Stimulated activated memory B cell treated with anti-CD40 and anti-IgM and Interleukin-4, amounts not matched to agents 10 μg/mL and 1 μg/mL and 100 μg/mL, for 72 hours (primary cell): ENCODE results near the gene SESN3.

ENCODE experiments used
- ATAC-seq: fragments of 150-1000 bp; cut with Tn5 transposase; 2 replicates; pipeline ENCODE4 v1.10.0; 2021
- H3K27ac Mint-ChIP-seq: one replicate; pipeline ENCODE4 v1.8.0; 2022; ENCODE audit warnings: mild to moderate bottlenecking, mixed read lengths
- H3K27me3 Mint-ChIP-seq: one replicate; pipeline ENCODE4 v1.8.0; 2022; ENCODE audit warnings: mixed read lengths
- H3K36me3 Mint-ChIP-seq: one replicate; pipeline ENCODE4 v1.8.0; 2022; ENCODE audit warnings: mixed read lengths
- H3K4me1 Mint-ChIP-seq: one replicate; pipeline ENCODE4 v1.8.0; 2022; ENCODE audit warnings: mixed read lengths
- H3K4me3 Mint-ChIP-seq: one replicate; pipeline ENCODE4 v1.8.0; 2022; ENCODE audit warnings: mild to moderate bottlenecking, moderate library complexity, mixed read lengths
- H3K9me3 Mint-ChIP-seq: one replicate; pipeline ENCODE4 v1.8.0; 2022; ENCODE audit warnings: mixed read lengths

Gene SESN3

DNA sequence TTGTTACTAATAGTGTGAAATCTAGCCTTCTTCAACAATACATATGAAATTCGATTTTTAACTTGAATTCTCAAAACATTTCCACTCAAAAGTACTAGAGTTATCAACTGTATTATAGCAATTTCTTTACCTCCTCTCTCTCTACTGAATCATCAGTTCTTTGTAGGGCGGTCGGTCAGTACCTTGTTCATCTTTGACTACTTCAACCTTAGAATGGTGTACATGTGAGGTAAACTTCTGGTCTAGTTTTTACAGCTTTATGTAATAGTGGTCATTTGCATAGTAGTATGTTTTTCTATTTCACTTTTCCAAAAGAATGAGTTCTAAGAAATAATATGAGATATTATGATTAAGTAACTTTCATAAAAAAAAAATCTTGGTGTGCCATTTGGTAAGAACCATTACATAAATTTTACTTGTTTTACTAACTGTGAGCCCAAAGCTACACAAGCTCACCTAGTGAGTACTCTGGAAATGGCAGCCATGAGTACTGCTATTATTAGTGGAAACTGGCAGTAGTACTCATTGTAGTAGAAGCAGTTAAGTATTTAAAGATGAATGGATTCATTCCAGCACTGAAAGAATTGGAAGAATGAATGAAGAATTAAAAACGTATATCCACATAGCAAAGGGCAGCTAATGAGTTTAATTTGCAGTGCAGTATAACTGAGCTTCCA, 30.1 kb downstream of the SESN3 start:
- H3K9me3 Mint-ChIP-seq, result peaks cover 3% of the 10 kb centered on the region
- H3K4me1 Mint-ChIP-seq, result peaks cover 37% of the 10 kb centered on the region
- H3K27ac Mint-ChIP-seq, result no peak overlapping the region
- H3K27me3 Mint-ChIP-seq, result no peaks in the 10 kb centered on the region
- H3K4me3 Mint-ChIP-seq, result no peak overlapping the region
- peaks cover 33% of the 10 kb centered on the region for H3K36me3 Mint-ChIP-seq
- no peak for ATAC-seq

DNA sequence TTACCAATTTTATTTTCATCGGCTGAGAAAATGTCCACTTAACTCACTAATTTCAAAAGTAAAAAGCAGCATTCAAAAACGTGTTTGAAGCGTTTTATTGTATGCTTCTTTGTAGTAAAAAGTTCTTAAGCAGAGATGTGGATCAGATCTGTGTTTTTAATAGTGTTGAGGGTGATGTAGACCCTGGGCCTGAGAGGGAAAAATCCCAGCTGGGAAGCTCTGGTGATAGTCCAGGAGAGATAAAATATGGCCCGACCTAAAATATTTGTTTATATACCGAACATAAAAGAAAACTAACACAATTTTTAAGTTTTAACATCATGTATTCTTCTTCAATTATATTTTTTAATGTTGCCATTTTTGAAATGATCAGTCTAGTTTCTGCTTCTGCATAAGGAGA, 35.2 kb downstream of the SESN3 start:
- no peak overlapping the region for H3K4me3 Mint-ChIP-seq
- H3K9me3 Mint-ChIP-seq, result no peaks in the 10 kb centered on the region
- no peak for ATAC-seq
- no peaks in the 10 kb centered on the region for H3K27me3 Mint-ChIP-seq
- peaks cover 26% of the 10 kb centered on the region for H3K4me1 Mint-ChIP-seq
- H3K27ac Mint-ChIP-seq, result no peak overlapping the region
- H3K36me3 Mint-ChIP-seq, result peaks cover 25% of the 10 kb centered on the region

DNA sequence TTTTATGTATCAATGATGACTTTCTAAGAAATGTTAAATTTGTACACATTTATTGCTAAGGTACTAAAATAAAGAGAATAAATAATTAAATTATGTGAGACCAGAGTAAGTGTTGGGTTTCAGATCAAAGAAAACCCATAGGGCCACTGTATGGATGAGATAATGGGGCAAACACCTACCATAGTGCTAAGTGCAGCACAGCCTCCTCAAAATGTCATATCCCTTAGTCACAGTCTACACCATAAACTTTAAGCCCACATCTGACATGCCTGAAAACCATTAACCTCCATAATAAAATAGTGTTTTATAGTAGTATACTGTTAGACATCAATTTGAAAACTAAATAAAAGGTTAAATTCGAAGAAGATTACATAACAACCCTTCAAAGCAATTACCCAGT, 37.5 kb downstream of the SESN3 start:
- H3K4me1 Mint-ChIP-seq, result peaks cover 33% of the 10 kb centered on the region
- peaks cover 46% of the 10 kb centered on the region for H3K36me3 Mint-ChIP-seq
- no peaks in the 10 kb centered on the region for H3K9me3 Mint-ChIP-seq
- no peak overlapping the region for H3K4me3 Mint-ChIP-seq
- H3K27ac Mint-ChIP-seq, result no peak overlapping the region
- no peak for ATAC-seq
- no peaks in the 10 kb centered on the region for H3K27me3 Mint-ChIP-seq

DNA sequence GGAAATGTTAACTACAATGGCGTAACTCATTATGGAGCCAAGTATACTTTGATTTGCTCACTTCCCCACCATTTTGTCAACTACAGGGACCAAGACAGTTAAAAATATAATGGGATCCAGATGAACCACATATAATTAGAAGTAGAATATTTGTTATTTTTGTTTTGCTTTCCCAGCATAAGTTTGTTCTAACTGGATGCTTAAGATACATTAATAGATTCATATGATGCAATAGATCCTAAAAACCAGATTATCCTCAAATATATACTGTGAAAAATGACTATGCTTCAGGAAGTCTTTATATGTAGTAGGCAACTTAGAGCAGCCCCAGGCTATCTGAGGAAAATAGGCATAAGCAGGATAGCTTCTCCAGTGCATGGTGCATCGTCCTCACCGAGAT, 38.3 kb downstream of the SESN3 start:
- H3K36me3 Mint-ChIP-seq, result peaks cover 49% of the 10 kb centered on the region
- no peaks in the 10 kb centered on the region for H3K27me3 Mint-ChIP-seq
- H3K4me3 Mint-ChIP-seq, result no peak overlapping the region
- no peaks in the 10 kb centered on the region for H3K9me3 Mint-ChIP-seq
- no peak for ATAC-seq
- H3K27ac Mint-ChIP-seq, result no peak overlapping the region
- H3K4me1 Mint-ChIP-seq, result peaks cover 31% of the 10 kb centered on the region

DNA sequence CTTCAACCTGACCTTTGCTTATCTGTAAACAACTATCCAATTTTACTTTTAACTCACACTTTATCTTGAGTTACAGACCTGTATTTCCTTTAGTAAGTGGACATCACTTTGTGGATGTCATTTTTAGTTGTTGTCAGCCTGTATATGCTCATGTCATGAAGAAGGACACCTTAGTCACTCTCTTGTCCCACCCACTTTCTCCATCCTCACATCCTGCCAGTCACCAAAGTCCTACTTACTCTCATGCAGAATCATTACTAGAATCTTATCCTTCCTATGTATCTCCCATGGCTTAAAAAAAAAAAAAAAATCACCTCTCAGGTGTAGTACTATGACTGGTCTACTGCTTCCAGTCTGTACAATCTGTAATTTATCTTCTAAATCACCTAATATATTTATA, 43.3 kb downstream of the SESN3 start:
- Mint-ChIP-seq H3K27ac (peak overlapping the region; percentile 38), H3K4me3 (no peak overlapping the region), H3K36me3 (peaks cover 57% of the 10 kb centered on the region), H3K9me3 (no peaks in the 10 kb centered on the region), H3K27me3 (no peaks in the 10 kb centered on the region), H3K4me1 (peaks cover 31% of the 10 kb centered on the region)
- ATAC-seq, result no peak

DNA sequence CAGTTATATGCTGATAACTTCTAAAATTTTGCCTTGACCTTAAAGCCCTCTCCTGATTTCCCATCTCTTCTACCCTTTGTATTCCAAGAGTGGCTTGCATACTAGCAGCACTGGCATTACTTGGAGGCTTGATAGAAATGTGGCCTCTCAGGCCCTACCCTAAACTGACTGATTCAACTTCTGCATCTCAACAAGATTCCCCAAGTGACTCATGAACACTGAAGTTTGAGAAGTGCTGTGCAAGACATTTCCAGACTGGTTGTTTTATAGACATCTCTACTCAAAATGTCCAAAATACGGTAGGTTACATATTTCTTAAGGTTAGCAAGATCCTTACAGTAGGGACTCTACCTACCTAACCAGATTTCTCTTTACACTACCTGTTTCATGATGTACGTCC, 48.6 kb downstream of the SESN3 start:
- H3K4me3 Mint-ChIP-seq, result no peak overlapping the region
- peaks cover 19% of the 10 kb centered on the region for H3K4me1 Mint-ChIP-seq
- H3K9me3 Mint-ChIP-seq, result no peaks in the 10 kb centered on the region
- H3K36me3 Mint-ChIP-seq, result peaks cover 33% of the 10 kb centered on the region
- H3K27me3 Mint-ChIP-seq, result no peaks in the 10 kb centered on the region
- H3K27ac Mint-ChIP-seq, result peak overlapping the region; percentile 69
- no peak for ATAC-seq

DNA sequence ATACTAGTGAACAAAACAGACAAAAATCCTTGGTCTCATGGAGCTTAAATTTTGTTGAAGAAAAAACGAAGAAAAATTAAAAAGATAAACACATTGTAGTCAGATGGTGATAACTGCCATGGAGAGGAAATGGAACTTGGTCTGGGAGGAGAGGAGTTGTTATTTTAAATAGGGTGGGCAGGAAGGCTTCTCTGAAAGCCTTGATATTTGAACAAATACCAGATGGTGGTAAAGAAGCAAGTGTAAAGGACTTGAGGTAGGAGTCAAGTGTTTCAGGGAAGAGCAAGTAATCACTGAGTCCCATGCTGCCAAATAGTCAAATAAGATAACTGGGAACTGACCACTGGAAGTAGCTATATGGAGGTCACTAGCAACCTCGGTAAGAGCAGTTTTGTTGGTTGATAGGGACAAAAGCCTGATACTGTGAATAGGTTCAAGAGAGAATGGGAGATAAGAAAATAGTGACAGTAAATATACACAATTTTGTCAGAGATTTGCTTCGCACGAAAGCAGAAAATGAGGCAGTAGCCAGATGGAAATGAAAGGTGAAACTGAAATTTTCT, 55.1 kb downstream of the SESN3 start:
- Mint-ChIP-seq H3K36me3 (peaks cover 20% of the 10 kb centered on the region), H3K4me1 (peaks cover 4% of the 10 kb centered on the region), H3K27ac (peak overlapping the region; percentile 20), H3K9me3 (no peaks in the 10 kb centered on the region), H3K4me3 (no peak overlapping the region), H3K27me3 (no peaks in the 10 kb centered on the region)
- no peak for ATAC-seq

DNA sequence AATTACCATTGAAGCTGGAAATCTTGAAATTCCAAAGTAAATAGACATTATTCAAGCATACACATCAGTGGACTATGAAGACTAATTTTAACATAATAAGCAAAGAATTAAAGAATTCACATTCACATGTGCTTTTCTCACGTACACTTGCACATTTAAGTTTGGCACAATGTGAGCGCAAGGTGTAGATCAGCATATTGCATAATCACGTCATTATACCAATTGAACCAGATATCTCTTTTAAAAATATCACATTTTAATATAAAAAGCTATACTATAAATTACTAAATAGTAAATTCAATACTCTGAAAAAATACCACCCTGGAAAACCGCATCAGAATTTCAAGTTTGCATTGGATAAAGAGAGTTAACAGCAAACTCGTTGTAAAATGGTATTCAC, 60.7 kb downstream of the SESN3 start:
- H3K27ac Mint-ChIP-seq, result no peak overlapping the region
- no peak overlapping the region for H3K4me3 Mint-ChIP-seq
- H3K36me3 Mint-ChIP-seq, result peaks cover 15% of the 10 kb centered on the region
- H3K27me3 Mint-ChIP-seq, result no peaks in the 10 kb centered on the region
- no peaks in the 10 kb centered on the region for H3K4me1 Mint-ChIP-seq
- no peaks in the 10 kb centered on the region for H3K9me3 Mint-ChIP-seq
- ATAC-seq, result no peak

DNA sequence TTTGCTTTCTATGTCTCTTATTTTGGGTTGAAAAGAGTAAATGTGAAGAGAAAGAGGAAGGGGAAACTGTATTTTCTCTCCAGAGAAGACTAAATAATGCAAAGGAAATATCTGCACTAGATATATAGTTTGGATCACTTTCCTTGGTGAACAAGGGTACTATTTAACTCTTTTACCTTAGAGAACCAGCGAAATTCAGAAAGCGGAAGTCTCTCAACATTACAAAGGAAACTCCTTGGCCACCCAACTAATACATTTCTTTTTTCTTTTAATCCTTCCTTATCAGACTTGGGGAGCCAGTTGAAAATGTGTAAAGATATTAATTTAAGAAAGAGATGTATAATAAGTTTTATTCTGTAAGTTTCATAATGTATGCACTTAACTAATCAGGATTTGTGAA, 64.2 kb downstream of the SESN3 start:
- Mint-ChIP-seq H3K4me3 (no peak overlapping the region), H3K27me3 (no peaks in the 10 kb centered on the region), H3K9me3 (peaks cover 3% of the 10 kb centered on the region), H3K36me3 (peaks cover 20% of the 10 kb centered on the region), H3K27ac (peak overlapping the region; percentile 31), H3K4me1 (peaks cover 21% of the 10 kb centered on the region)
- ATAC-seq, result no peak

DNA sequence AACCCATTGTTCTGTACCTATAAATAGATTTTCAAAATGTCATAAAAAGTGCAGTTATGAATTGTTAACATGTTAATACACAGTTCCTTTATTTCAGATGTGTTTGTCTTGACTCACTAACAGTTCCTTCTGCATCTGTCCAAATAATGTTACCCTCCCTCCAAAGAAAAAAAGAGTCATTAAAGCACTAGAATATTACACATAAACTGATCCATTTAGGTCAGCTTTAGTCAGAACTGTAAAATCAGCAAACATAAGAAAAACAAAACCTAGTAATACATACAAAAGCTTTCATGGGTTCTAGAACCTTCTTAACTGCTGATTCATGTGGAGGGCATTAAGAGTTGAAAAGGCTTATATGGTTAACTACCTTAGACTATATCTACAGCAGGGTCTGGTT, 65.4 kb downstream of the SESN3 start:
- no peak overlapping the region for H3K27ac Mint-ChIP-seq
- H3K9me3 Mint-ChIP-seq, result peaks cover 3% of the 10 kb centered on the region
- ATAC-seq, result no peak
- no peaks in the 10 kb centered on the region for H3K27me3 Mint-ChIP-seq
- peaks cover 23% of the 10 kb centered on the region for H3K4me1 Mint-ChIP-seq
- H3K36me3 Mint-ChIP-seq, result peaks cover 21% of the 10 kb centered on the region
- H3K4me3 Mint-ChIP-seq, result no peak overlapping the region

DNA sequence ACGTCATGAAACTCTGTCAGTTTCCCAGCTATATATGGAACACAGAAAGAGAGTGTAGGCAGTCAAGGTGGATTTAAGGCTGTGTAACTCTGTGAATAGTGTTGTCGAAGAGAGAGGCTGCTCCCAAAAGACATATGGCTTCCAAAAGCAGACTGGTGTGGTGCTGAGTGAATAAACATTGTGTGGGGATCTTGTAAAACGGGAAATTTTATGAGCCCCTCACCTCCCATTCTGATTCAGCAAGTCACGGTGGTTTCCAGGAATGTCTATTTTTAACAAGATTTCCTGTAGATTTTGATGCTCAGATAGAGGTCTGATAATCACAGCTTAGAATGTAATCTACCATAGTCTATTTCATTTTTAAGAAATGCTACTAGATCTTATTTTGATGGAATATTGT, 67.9 kb downstream of the SESN3 start:
- peak overlapping the region; percentile 32 for H3K27ac Mint-ChIP-seq
- H3K9me3 Mint-ChIP-seq, result peaks cover 3% of the 10 kb centered on the region
- peaks cover 35% of the 10 kb centered on the region for H3K4me1 Mint-ChIP-seq
- no peaks in the 10 kb centered on the region for H3K27me3 Mint-ChIP-seq
- no peak for ATAC-seq
- H3K36me3 Mint-ChIP-seq, result peaks cover 26% of the 10 kb centered on the region
- no peak overlapping the region for H3K4me3 Mint-ChIP-seq

DNA sequence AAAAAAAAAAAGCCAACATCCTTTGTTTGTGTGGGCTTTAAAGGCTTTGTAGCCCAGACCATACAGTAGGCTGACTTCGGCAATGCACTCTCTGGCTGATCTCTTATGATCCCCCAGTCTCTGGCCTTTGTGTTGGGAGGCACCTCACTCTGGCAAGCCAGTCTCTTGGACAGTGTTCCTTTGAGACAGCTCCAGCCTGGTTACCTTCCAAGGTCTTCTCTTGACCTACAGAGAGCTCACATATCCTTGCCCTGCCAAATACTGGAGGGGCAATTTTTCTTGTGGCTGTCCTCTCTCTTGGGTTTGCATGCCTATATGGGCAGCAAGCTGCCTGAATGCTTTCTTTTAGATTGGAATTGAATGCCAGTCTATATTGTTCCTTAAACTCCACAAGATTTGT, 69.8 kb downstream of the SESN3 start:
- peak; percentile 10 for ATAC-seq

DNA sequence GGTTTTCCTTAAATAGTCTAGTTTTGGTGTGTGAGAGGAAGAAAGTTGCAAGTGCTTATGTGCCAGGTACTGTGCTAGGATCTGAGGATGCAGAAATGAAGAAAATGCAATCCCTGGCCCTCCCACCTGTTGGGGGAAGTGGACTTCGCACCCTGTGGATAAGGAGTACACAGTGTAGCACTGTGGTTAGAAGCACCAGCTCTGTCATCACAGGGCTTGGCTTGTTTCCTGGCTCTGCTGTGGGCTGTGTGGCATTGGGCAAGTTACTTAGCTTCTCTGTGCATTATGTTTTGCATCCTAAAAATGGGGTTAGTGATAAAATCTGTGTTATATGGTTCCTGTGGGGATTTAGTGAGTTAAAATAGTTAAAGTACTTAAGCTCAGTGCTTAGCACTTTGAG, 73.2 kb downstream of the SESN3 start:
- ATAC-seq, result no peak
- H3K27ac Mint-ChIP-seq, result peak overlapping the region; percentile 36
- H3K36me3 Mint-ChIP-seq, result peaks cover 26% of the 10 kb centered on the region
- peaks cover 3% of the 10 kb centered on the region for H3K9me3 Mint-ChIP-seq
- H3K4me1 Mint-ChIP-seq, result peaks cover 43% of the 10 kb centered on the region
- no peaks in the 10 kb centered on the region for H3K27me3 Mint-ChIP-seq
- no peak overlapping the region for H3K4me3 Mint-ChIP-seq

More for the DNA sequence above, 69.8 kb downstream of the SESN3 start:
- H3K36me3 Mint-ChIP-seq, result peaks cover 25% of the 10 kb centered on the region
- H3K27ac Mint-ChIP-seq, result no peak overlapping the region
- H3K4me3 Mint-ChIP-seq, result no peak overlapping the region
- H3K27me3 Mint-ChIP-seq, result no peaks in the 10 kb centered on the region
- H3K4me1 Mint-ChIP-seq, result peaks cover 43% of the 10 kb centered on the region
- peaks cover 3% of the 10 kb centered on the region for H3K9me3 Mint-ChIP-seq

DNA sequence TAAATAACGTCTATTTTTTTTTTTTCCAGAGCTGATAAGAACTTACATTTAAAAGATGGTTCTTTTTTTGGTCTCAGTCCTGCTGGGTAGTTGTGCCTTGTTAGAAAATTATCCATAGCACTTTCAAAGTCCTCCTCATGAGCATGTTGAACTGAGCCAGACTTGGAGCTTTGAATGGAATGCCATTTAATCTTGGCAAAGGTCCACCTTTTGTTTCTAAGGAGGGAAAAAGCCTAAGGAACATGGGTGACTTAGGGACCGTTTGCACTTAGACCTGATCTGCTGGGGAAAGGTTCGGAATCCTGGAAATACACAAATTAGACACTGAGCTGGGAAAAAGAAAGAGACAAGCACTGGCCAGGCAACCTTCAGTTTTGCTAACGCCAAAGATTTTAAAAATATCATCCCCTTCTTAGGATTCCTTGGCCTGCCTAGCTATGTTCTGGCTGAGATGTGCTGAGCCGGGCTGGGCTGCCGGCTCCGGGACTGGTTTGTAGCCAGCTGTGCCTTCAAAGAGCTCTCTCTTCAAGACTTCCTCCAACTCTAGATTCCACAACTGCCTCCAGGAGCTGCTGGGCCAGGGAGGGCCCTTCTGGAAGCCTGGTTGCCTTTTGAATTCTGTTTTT, 74.0 kb downstream of the SESN3 start:
- H3K4me1 Mint-ChIP-seq, result peaks cover 50% of the 10 kb centered on the region
- H3K27me3 Mint-ChIP-seq, result no peaks in the 10 kb centered on the region
- H3K36me3 Mint-ChIP-seq, result peaks cover 23% of the 10 kb centered on the region
- H3K9me3 Mint-ChIP-seq, result no peaks in the 10 kb centered on the region
- H3K4me3 Mint-ChIP-seq, result no peak overlapping the region
- no peak for ATAC-seq
- H3K27ac Mint-ChIP-seq, result peak overlapping the region; percentile 36

DNA sequence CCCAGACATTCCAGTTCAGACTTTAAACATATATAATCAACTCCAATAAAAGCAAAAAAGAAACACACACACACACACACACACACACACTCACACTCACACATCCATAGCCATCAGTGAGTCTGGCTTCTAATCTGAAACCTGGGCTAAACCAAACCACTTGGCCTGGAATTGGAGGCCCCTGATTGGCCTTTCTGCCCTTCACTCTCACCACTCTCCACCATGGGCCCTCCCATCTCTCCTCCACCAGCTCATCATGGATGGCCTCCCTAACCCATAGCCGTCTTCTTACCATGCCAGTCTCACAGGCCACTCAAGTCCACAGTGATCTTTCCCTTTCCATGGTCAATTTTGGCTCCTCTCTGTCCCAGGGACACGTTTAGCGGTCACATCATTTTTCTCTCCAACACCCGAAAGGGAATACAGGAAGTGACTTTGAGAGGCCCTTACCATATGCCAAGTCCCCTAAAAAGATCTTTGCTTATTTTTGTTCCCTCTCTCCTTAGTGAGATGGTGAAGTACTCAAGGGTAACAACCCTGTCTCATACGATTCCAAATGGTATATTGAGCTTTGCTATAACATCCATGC, 74.8 kb downstream of the SESN3 start:
- Mint-ChIP-seq H3K4me3 (no peak overlapping the region), H3K27ac (peak overlapping the region; percentile 36), H3K4me1 (peaks cover 57% of the 10 kb centered on the region), H3K27me3 (no peaks in the 10 kb centered on the region), H3K36me3 (peaks cover 23% of the 10 kb centered on the region), H3K9me3 (no peaks in the 10 kb centered on the region)
- no peak for ATAC-seq

DNA sequence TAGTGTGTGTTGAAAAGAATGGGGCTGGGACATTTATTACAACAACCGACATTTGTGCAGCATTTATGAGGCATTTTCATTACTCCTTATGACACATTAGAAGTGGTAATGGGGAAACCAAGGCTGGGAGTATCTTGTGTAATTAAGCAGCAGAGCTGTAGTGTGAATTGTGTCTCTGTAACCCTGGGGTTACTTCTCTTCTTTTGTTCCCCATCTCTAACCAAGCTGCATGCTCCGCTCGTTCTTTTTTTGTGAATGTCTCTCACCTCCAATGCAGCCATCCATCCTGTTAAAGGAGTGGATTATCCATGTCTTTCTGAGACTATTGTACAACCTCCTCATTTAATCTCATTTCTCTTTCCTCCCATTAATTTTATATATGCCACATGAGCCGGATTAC, 75.6 kb downstream of the SESN3 start:
- ATAC-seq, result no peak
- peaks cover 52% of the 10 kb centered on the region for H3K4me1 Mint-ChIP-seq

More for the DNA sequence above, 75.6 kb downstream of the SESN3 start:
- H3K4me3 Mint-ChIP-seq, result no peak overlapping the region
- H3K36me3 Mint-ChIP-seq, result peaks cover 18% of the 10 kb centered on the region
- H3K27me3 Mint-ChIP-seq, result no peaks in the 10 kb centered on the region
- H3K27ac Mint-ChIP-seq, result no peak overlapping the region
- H3K9me3 Mint-ChIP-seq, result no peaks in the 10 kb centered on the region
